ENCODE measurements around the gene MSI2.

- no peak for TF ChIP-seq CTCF (conservative IDR thresholded peaks at IDR 0.05; ENCODE audit: low read length)
- TF ChIP-seq EZH2phosphoT487 (IDR thresholded peaks at IDR 0.05; ENCODE audit: borderline replicate concordance, low read depth, low read length) = no peak
Measured at GRCh38 chr17:57508671-57509070, 252.3 kb downstream of the MSI2 start.
